Mucosa of descending colon (tissue), 3 donors: Measurements from ENCODE around the gene RRAGD. TPM values are rescaled to one million over a fixed set of nuclear protein-coding genes. Genes with fewer than 3 reads are reported as not detected.
"Not testable (repeated sequence)": the region's sequence is repeated elsewhere in the genome, so short reads cannot be mapped to it uniquely, and the experiment has no call there.

Experiments used
- ATAC-seq: fragments of 200-7000 bp; cut with Tn5 transposase; one replicate; pipeline ENCODE4 v1.9.1; 2020; ENCODE audit warnings: mild to moderate bottlenecking, moderate library complexity
- DNase-seq, 3 donors: peaks; one replicate each; pipeline ENCODE4 v3.0.0-alpha.2; 2020
- H3K36me3 ChIP-seq: fragments of 200-600 bp; one replicate; pipeline ENCODE4 v1.8.0; 2021; ENCODE audit warnings: low read depth, mild to moderate bottlenecking
- H3K4me1 ChIP-seq: fragments of 200-600 bp; one replicate; pipeline ENCODE4 v1.8.0; 2021; ENCODE audit warnings: low read depth, mild to moderate bottlenecking
- H3K4me3 ChIP-seq: fragments of 200-600 bp; one replicate; pipeline ENCODE4 v1.8.0; 2021; ENCODE audit warnings: mild to moderate bottlenecking
- H3K9me3 ChIP-seq: fragments of 200-600 bp; one replicate; pipeline ENCODE4 v1.8.0; 2021; ENCODE audit warnings: mild to moderate bottlenecking
- intact Hi-C, 2 donors: fragments of 100-400 bp; cut with DNase I in 1 of 2; cut with micrococcal nuclease in 1 of 2; formaldehyde crosslinking; loops; one replicate each; pipeline versions ENCODE4 v1.11.0 to v1.11.1; 2022; cut with DNase I, micrococcal nuclease
- total RNA-seq, 3 donors: library from RNA; stranded (reverse); fragmentation: NEBNext Ultra II Directional in 2 of 3; extraction: Animal tissue kit (Norgen Biotek cat#: 25700) in 2 of 3; gene quantifications; one replicate each; pipeline versions ENCODE4 v1.2.1 to v1.2.4, GENCODE V29; 2021 to 2023
- TF ChIP-seq, protein P1 (sequence below): fragments of 200-600 bp; IDR thresholded peaks from one replicate; pipeline ENCODE4 v1.8.0; 2022; ENCODE audit warnings: antibody characterized with exemption, mild to moderate bottlenecking
- donor health status: DM: no; HTN: no; CAD: no; lungs with moderate emphysema.
- donor health status: DM: no; HTN: no; CAD: no.
- donor health status: DM: no; HTN: yes; CAD: no.

The RRAGD gene
- total RNA-seq, 3 donors from 2014 or later = 3.2 to 17.6 (median 4.0) TPM

DNA sequence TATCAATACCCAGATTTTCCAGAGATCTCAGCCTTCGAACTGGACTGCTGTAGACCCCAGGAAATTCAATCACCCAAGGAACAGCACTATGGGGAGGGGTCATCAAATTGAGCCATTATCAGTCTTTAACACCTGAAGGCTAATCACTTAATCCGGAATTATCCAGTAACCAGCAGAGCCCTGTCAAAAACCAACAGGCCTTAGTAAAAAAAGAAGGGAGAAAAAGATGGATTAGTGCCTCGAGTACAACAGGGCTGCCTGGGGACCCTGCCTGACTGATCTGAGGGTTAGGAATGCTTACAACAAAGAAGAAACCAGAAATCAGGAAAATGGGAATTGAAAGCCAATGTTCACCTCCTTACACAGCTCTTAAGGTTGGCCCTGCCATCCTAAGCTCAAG is 7.6 kb downstream of the RRAGD start:
- H3K4me3 ChIP-seq = no peak overlapping the region
- no peak for DNase-seq
- TF ChIP-seq, protein P1, sequence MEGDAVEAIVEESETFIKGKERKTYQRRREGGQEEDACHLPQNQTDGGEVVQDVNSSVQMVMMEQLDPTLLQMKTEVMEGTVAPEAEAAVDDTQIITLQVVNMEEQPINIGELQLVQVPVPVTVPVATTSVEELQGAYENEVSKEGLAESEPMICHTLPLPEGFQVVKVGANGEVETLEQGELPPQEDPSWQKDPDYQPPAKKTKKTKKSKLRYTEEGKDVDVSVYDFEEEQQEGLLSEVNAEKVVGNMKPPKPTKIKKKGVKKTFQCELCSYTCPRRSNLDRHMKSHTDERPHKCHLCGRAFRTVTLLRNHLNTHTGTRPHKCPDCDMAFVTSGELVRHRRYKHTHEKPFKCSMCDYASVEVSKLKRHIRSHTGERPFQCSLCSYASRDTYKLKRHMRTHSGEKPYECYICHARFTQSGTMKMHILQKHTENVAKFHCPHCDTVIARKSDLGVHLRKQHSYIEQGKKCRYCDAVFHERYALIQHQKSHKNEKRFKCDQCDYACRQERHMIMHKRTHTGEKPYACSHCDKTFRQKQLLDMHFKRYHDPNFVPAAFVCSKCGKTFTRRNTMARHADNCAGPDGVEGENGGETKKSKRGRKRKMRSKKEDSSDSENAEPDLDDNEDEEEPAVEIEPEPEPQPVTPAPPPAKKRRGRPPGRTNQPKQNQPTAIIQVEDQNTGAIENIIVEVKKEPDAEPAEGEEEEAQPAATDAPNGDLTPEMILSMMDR = no peak
- H3K36me3 ChIP-seq = no peaks in the 10 kb centered on the region
- no peak for ATAC-seq
- intact Hi-C loops = no loop called here
- H3K4me1 ChIP-seq = no peaks in the 10 kb centered on the region
- H3K9me3 ChIP-seq = no peaks in the 10 kb centered on the region

DNA sequence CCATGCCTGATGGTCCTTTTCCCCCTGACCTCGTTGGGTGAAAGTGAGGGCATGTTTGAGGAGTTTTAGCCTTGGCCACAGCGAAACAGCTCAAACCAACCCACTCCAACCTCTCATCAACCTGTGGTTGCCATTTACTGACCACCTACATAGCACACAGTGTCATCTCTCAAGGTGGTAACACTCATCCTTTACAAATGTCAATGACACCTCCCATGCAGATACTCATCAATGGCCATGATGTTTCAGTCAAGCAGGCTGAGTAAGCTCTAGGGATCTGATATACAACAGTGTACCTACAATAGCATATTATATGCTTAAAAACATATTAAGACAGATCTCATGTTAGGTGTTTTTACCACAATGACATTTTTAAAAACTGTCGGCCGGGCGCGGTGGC is 9.3 kb downstream of the RRAGD start:
- TF ChIP-seq, protein P1 = no peak
- ATAC-seq (no peak), DNase-seq (no peak)
- Histone ChIP-seq H3K36me3 (no peaks in the 10 kb centered on the region), H3K4me3 (no peak overlapping the region), H3K4me1 (no peaks in the 10 kb centered on the region), H3K9me3 (no peaks in the 10 kb centered on the region)
- intact Hi-C loops = no loop called here

DNA sequence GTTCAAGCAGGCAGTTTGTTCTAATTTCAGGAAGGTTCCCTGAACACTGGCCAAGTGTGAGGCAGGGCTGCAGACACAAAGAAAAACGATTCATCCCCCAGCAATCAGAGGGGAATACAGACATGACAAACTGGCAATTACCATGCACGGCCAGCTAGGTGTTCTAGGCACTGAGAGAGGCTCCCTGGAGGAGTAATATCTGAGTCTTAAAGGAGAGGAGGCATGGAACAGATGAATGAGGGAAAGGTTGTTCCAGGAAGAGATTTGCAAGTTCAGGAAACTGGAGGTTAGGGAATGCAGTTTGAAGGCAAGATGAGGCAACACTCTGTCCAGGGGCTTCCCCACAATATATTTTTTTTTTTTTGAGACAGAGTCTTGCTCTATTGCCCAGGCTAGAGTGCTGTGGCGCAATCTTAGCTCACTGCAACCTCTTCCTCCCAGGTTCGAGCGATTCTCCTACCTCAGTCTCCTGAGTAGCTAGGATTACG is 11.1 kb downstream of the RRAGD start:
- DNase-seq (no peak), ATAC-seq (no peak)

DNA sequence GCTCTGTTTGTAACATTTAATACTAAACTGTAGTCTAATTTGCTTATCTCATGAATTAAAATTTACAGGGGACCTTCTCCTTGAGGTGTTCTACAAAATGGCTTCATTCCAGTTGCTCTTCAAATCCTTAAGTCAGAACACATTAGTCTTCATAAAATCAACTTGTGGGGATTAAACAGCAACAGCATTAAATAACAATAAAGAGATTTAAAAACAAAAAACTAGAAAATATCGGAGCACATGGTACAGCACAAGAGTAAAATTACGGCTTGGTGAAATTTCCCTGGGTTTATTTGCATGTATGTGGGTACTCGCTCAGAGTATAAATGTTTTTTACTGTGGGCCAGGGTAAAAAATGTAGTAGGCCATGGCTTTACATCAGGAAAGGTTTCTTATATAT is 12.0 kb downstream of the RRAGD start:
- ATAC-seq (no peak), DNase-seq (no peak)
- H3K4me3 ChIP-seq = no peak overlapping the region
- no peaks in the 10 kb centered on the region for H3K4me1 ChIP-seq
- H3K9me3 ChIP-seq = no peaks in the 10 kb centered on the region
- intact Hi-C loops = no loop called here
- TF ChIP-seq, protein P1 = no peak
- no peaks in the 10 kb centered on the region for H3K36me3 ChIP-seq

More for the DNA sequence above, 11.1 kb downstream of the RRAGD start:
- TF ChIP-seq, protein P1 = no peak
- H3K9me3 ChIP-seq = no peaks in the 10 kb centered on the region
- no peaks in the 10 kb centered on the region for H3K36me3 ChIP-seq
- no peaks in the 10 kb centered on the region for H3K4me1 ChIP-seq
- intact Hi-C loops = no loop called here
- no peak overlapping the region for H3K4me3 ChIP-seq

DNA sequence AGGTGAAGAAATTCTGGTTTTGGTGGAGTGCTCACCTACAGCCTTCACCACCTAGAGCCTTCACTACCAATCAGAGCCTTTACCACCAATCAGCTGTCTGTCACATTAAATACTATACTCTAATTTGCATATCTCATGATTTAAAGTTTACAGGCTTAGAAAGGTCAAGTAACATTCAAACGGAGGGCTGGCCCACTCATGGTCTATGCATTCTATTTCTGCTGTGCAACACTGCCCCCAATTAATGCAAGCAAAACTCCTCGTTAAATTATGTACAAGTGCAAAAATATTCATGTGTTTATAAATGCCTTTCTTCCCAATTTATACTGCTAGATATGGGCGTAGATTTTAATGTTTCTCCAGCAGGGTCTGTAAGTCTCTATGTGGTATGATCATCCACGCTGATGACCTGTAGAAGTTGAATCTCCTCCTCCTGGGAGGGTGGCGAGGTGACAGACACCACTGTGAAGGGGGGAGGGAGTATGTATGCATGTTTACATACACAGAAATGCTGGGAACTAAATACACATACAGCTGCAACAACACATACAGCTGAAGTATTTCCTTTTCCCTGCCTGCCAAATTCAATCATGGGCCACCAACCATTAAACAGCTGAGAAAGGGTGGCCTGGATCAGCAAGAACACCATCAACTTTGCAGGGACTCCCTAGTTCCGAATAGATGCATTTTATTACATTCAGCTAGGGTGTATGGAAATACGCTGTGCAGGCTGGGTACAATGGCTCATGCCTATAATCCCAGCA is 13.1 kb downstream of the RRAGD start:
- Histone ChIP-seq H3K36me3 (no peaks in the 10 kb centered on the region), H3K4me1 (no peaks in the 10 kb centered on the region), H3K9me3 (no peaks in the 10 kb centered on the region), H3K4me3 (no peak overlapping the region)
- intact Hi-C loops = no loop called here
- DNase-seq = no peak
- no peak for ATAC-seq
- TF ChIP-seq, protein P1 = no peak

DNA sequence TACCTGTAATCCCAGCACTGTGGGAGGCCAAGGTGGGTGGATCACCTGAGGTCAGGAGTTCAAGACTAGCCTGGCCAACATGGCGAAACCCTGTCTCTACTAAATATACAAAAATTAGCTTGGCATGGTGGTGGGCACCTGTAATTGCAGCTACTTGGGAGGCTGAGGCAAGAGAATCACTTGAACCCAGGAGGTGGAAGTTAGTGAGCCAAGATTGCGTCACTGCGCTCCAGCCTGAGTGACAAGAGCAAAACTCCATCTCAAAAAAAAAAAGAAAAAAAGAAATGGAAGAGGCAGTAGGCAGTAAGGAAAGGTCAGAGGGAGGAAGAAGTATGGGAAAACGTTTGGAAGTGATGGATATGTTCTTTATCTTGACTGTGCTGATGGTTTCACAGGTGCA is 14.2 kb downstream of the RRAGD start:
- H3K9me3 ChIP-seq, DNase-seq, ATAC-seq, H3K36me3 ChIP-seq, H3K4me3 ChIP-seq, H3K4me1 ChIP-seq, intact Hi-C loops: not testable (repeated sequence)
